GM21825 (cell line): ENCODE results near the gene P4HB.

ENCODE experiments used
- ATAC-seq: cut with Tn5 transposase; IDR thresholded peaks from one replicate; pipeline ENCODE4 v1.9.1; 2021; ENCODE audit warnings: mild to moderate bottlenecking, moderate library complexity; ENCODE audit not compliant: unreplicated experiment

Gene P4HB

GRCh38 chr17:81859906-81860755, at the start of gene P4HB:
TSS of gene P4HB (minus strand) at chr17:81860535. CDS start at chr17:81860471, 64 bp downstream.
- ATAC-seq, result no peak

DNA sequence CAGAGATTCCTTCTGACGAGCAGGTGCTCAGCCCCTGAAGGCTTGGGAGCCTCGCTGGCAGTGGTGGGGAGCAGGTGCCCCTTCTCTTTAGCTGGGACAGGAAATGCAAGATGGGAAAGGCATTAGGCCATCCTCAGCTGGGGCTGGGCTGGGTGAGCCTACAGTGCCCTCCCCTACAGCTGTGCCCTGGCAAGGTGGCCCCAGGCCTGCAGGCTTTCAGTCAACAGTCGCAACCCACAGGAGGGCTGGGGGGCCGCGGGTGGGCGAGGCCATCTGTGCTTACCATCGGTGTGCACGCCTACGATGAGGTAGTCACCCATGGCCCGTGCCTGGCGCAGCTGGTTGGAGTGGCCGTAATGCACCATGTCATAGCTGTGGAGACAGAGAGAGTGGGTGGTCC, 48.9 kb upstream of the P4HB start:
- ATAC-seq, result no peak

DNA sequence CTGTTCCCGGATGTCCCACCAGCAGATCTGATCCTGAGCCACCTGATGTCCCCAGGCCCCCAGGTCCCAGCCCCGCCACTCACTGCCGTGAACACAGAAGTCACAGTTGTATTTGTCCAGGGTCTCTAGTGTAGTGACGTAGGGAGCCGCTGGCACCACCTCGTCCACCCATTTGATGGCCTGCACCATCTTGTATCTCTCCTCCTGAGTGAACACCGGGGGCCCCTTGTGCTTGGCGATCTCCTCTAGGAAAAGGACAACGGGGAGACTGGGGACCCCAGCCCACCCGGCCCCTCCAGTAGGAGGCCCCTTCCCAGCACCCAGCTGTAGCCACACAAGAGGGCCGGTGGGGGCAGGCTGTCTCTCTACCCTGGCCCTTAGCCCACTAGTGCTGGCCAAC, 48.5 kb upstream of the P4HB start:
- ATAC-seq, result no peak

DNA sequence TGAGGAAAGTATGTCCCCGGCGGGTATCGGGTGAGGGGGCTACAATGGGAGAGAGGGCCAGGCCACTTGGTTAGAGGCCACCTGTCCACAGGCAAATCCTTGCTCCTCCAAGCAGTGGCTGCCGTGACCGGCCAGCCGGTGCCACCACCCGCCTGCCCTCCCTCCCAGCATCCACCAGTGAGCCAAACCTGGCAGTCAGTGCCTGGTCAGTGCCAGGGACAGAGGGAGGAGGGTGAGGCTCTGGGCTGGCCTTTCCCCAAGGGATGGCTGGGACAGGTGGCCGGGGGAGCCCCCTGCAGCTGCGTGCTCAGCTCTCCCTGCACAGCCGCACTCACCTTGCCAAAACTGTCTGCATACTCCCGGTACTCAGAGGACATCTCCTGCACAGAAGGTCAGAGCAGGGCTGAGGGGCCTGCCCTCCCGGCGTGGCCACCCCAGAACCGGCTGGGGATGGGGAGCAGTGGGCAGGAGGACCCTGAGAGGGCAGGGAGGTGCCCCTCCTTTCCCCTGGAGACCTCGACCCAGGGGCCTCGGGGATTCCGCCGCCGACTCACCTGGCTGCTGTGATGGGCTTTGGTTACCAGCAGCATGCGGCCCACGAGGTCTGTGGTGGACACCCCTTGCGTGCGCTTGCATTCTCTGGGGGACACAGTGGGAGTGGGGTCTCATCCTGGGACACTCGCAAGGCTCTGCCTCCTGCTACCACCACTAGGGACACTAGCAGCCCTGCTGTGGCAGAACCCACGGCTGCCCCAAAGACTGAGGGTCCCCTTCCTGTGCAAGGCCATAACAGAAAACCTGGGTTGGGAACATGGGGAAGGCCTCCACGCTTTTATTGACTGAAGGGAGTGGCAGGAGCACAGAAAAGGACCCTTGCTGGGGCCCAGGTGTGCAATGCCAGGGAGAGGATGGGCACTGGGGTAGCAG, 47.1 kb upstream of the P4HB start:
- no peak for ATAC-seq

- no peak for ATAC-seq
Observed at GRCh38 chr17:81906476-81907218, 46.3 kb upstream of the P4HB start.

DNA sequence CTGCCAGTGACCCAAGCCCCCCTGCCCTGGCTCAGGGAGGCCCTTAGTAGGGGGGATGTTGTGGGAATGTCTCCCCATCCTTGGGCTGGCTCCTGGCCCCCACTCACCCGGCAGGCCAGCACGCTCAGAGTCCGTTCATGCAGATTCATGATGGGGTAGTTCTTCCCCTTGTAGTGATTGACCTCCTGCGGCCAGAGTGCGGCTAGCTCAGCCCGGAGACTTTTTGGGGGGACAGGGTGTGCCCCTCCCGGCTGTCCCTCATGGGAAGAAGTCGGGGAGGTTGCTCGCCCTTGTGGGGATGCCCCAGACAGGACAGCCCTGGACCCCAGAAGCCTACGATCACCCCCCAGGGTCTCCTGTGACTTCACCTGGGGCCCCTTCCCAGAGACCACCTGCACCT, 45.7 kb upstream of the P4HB start:
- ATAC-seq, result no peak

- ATAC-seq, result no peak
Observed at GRCh38 chr17:81905424-81905875, 45.1 kb upstream of the P4HB start.

DNA sequence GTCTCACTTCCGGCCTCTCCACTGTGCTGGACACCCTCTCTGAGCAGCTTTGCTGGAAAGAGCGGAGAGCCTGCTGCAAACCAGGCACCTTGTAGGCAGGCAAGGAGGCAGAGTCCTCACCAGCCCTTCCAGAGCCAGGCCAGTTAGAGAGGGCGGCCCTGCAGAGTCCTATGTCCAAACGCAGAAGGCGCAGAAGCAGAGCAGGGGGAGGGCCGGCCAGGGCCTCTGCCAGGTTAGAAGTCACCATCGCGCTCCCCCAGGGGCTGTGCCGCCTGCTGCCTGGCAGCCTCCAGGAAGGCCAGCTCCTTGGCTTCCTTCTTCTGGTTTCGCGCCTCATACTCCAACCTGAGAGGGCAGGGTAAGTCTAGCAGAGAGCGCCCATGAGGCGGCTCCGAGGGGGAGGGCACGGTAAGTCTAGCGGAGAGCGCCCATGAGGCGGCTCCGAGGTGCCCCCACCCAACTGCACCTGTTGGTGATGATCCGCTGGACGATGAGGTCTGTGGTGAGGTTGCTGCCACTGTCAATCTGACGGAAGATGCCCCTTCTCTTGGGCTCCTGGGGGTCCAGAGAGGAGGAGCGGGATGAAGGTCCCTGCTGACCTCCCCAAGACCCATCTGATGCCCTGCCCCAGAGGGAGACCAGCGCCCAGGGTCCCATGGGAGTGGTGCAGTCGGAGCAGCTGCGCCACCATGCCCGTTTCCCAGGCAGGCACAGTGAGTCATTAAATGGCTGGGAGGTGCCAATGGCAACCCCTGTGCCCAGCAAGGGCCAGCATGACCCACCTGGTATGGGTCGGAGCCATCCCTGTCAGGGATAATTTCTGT, 44.5 kb upstream of the P4HB start:
- no peak for ATAC-seq

DNA sequence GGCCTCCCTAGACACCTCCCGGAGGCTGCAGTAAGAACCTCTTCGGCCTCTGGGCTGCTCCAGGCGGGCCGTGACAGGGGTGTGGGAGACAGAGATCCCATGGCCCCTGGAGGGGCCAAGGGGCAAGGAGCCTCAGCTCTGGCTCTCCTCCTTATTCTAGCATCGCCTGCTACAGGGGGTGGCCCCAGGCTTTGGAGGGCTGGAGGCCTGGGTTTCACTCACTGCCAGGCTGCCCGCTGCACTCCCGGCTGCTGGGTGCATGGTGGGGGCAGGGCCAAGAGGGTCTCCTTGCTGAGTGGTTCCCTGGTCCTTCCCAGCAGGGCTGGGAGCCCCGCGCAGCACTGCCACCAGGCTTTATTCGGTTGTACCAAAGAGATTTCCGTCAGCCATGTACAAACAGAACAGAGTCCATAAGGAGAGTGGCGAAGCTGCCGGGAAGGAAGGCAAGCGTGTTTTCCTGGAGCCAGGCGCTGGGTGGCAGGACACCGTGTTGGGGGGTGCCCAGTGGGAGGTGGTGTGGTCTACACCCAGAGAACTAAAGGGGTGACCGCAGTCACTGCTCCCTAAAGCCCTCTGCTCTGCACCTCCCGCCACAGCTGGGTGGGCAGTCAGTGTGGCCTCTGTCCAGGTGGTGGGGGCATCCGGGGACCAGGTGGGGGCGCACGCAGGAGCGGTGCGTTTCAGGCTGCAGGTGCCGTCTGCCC, 43.7 kb upstream of the P4HB start:
- no peak for ATAC-seq

DNA sequence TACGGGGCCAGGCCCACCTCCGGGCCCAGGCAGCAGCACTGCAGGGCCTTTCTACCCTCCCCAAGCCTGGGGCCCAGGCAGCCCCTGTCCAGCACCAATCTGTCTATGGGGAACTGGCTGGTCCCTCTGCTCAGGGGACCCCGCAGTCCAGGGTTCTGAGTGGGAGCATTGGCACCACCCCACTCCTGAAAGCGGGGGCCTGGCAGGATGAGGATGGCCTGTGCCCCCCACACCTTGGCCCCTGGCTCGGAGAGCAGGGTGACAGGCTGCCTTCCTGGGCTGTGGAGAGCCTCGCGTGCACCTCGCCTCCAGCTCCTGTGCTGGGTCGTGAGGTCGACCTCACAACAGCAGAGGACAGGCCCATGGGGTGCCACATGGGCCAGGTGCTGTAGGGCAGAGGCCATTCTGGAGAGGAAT, 43.1 kb upstream of the P4HB start:
- ATAC-seq, result no peak

GRCh38 chr17:81902653-81903414, 42.5 kb upstream of the P4HB start:
- no peak for ATAC-seq

DNA sequence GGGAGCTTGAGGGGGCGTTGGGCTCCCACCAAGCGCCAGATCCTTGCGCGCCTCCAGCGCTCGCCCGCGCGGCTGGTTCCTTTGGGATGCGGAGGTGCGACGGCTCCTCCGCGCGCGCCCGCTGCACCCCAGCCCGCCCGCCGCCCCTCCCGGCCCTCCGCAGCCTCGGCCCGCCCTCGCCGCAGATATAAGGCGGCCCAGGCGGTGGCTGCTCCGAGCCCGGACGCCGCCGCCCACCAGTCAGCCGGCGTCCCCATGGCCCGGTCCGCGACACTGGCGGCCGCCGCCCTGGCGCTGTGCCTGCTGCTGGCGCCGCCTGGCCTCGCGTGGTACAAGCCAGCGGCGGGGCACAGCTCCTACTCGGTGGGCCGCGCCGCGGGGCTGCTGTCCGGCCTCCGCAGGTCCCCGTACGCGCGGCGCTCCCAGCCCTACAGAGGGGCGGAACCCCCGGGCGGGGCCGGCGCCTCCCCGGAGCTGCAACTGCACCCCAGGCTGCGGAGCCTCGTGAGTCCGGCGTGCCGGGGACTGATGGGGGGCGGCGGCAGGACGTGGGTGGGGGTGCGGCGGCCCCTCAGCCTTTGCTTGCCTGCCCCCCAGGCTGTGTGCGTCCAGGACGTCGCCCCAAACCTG, 41.8 kb upstream of the P4HB start, which contains the start of gene NPB:
Gene NPB (plus strand): TSS at position 216 of the 630 bp plus-strand sequence. CDS start 40 bp downstream, at position 256.
- no peak for ATAC-seq

GRCh38 chr17:81901167-81902022, 41.1 kb upstream of the P4HB start:
- ATAC-seq, result no peak

- ATAC-seq, result no peak
Observed at GRCh38 chr17:81900181-81900820, 40.0 kb upstream of the P4HB start.

- no peak for ATAC-seq
Observed at GRCh38 chr17:81899514-81900166, 39.3 kb upstream of the P4HB start.

GRCh38 chr17:81898885-81899284, 38.5 kb upstream of the P4HB start:
- no peak for ATAC-seq
